ENCODE data around the gene SIPA1L3.

Gene SIPA1L3

GRCh38 chr19:37991176-37991835 is 84.3 kb downstream of the SIPA1L3 start:
- in situ Hi-C loops (cut with HindIII; ENCODE audit: low sequenced_read_pairs) = no loop called here

DNA sequence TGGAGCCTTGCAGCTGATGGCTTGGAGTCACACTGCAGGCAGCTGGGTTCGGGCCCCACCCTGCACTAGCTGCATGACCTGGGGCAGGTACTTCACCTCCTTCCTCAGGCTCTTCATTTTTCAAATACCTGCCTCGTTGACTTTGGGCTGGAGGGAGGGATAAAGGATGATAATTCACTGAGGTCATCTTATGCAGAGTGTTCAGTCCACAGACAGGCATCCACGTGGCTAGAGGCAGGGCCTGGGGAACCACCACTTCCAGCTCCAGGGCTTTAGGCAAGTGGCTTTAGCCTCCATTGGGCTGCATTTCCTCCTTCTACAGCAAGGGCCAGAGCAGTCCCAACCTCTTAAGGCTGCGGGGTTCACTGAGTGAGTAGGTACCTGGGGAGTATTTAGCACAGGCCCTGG is 84.8 kb downstream of the SIPA1L3 start:
- in situ Hi-C loops (cut with HindIII; ENCODE audit: low sequenced_read_pairs) = no loop called here

DNA sequence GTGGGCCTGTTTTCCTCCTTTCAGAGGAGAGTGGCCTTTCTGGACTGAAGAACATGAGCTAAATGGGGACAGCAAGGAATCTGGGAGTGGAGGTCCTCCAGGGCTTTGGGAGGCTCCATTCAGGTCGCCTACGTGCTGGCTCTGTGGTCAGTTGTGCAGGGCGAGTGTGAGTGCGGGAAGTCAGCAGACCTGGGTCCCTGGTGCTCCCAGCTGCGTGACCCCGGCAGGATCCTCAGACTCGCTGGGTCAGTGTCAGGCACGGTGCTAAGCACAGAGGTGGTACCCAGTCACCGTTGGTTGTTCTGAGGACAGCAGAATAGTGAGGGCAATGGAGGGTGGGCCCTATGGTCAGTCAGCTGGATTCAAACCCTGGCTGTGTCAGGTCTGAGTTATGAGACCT is 85.8 kb downstream of the SIPA1L3 start:
- in situ Hi-C loops (cut with HindIII; ENCODE audit: low sequenced_read_pairs) = no loop called here

GRCh38 chr19:37994823-37995130 is 87.8 kb downstream of the SIPA1L3 start:
- in situ Hi-C loops (cut with HindIII; ENCODE audit: low sequenced_read_pairs) = loop anchor here (5.0 kb wide), 2 partner anchors 68 to 72 kb away; no protein-coding TSS in a partner anchor

DNA sequence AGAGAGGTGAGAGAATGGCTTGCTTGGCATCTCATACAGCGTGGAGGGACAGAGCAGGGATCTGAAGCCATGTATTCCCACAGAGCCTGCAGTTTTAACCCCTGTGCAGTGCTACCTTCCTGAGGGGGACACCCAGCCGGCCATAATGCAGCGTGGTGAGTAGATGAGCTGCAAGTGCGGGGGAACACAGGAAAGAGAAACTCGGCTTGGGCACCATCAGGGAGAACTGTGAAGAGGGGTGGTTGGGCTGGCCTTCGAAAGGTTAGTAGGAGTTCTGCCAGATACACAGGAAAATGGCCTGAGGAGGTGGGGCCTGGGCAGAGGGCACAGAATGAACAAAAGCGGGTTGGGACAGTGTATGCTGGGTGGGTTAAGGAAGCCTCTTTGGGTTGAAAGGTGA is 88.3 kb downstream of the SIPA1L3 start:
- in situ Hi-C loops (cut with HindIII; ENCODE audit: low sequenced_read_pairs) = loop anchor here (5.0 kb wide), 2 partner anchors 67 to 73 kb away; no protein-coding TSS in a partner anchor

- in situ Hi-C loops (cut with HindIII; ENCODE audit: low sequenced_read_pairs) = loop anchor here (5.0 kb wide), 2 partner anchors 64 to 76 kb away; no protein-coding TSS in a partner anchor
Measured at GRCh38 chr19:37997911-37998344, 90.9 kb downstream of the SIPA1L3 start.

- in situ Hi-C loops (cut with HindIII; ENCODE audit: low sequenced_read_pairs) = loop anchor here (5.0 kb wide), 2 partner anchors 63 to 77 kb away; no protein-coding TSS in a partner anchor
Measured at GRCh38 chr19:37998801-37999308, 91.8 kb downstream of the SIPA1L3 start.

DNA sequence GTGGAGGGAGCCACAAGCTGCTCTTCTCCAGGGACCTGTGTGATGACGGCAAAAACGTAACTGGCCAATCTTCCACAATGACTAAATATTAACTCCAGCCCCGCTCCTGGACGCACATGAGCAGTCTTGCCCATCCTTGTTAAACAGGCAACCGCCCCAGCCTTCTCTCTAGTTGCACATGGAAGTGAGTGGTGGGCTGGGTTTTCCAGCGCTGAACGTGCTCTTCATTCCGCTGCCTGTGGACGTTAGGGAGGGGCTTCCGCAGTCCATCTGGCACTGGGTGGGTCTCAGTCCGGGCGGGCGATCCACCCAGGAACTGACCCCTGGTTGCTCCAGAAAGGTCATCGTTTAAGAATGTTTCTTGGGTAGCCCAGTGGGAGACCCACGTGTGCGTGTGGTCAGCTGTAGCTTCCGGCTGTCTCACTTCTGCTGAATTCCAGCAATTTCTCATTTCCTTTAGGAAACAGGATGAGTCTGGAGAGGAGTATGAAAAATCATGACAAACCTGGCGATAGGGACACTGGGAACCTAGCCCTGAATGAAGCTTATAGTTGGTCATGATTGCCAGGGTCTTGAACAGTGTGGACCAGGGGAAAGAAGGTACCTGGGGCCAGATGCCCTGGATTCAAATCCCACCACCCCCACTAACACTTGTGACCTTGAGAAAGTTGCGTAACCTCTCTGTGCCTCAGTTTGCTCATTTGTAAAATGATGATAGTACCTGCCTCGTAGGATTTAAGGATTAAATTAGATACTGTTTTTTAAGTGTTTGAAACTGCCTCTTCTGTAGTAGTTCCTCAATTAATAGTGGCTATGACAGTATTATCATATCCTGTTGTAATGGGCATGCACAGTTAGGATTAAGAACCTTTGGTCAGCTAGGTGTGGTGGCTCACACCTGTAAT is 92.6 kb downstream of the SIPA1L3 start:
- in situ Hi-C loops (cut with HindIII; ENCODE audit: low sequenced_read_pairs) = loop anchor here (5.0 kb wide), 2 partner anchors 63 to 77 kb away; no protein-coding TSS in a partner anchor

DNA sequence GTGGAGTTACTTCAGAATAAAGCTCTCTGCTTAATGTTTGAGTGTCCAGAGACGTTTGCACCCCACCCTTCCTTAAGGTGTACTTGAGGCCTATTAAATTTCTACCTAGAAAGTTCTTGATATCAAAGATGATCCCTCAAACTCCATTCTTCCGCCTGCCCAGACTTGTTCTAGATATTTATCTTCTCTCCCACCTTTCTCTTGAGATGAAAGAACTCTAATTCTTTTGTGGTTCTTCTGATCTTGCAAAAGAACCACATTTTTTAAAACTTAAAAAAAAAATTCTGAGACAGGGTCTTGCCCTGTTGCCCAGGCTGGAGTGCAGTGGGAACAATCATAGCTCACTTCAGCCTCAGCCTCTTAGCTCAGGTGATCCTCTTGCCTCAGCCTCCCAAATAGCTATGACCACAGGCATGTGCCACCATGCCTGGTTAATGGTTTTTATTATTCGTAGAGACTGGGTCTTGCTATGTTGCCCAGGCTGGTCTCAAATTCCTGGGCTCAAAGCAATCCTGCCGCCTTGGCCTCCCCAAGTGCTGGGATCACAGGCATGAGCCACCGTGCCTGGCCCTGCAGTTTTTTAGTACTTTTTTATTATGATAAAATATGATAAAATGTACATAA is 94.3 kb downstream of the SIPA1L3 start:
- in situ Hi-C loops (cut with HindIII; ENCODE audit: low sequenced_read_pairs) = no loop called here

DNA sequence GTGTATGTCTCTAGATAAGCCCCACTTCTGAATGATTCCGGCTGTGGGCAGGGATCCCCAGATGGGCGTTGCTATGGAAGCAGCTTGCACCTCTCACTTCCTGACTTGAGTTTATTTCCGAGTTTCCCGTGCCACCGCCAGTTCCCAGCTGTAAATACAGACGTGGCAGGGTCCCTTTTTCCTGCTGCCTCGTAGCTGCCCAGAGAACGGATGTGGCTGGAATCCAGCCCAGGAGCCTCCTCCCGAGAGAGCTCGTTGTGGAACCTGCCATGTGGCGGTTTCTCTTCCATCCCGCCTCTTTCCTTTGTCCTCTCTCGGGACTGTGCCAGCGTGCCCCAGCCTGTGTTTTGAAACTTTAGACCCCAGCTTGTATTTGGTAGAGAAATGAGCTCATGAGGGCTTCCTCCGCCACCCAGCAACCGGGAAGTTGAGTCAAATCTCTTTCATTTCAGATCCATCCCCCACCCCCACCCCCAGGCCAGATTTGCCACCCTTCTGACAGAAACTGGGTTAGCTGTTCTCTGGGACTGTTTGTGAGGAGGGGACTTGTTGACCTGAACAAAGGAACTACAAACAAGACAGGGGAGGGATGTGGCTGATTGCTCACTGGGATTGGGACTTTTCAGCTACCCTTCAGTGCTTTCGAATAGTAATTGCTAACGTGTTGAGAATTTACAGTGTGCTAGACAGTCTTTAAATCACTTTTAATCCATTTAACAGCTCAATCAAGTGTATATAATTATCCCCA is 96.6 kb downstream of the SIPA1L3 start:
- in situ Hi-C loops (cut with HindIII; ENCODE audit: low sequenced_read_pairs) = no loop called here

DNA sequence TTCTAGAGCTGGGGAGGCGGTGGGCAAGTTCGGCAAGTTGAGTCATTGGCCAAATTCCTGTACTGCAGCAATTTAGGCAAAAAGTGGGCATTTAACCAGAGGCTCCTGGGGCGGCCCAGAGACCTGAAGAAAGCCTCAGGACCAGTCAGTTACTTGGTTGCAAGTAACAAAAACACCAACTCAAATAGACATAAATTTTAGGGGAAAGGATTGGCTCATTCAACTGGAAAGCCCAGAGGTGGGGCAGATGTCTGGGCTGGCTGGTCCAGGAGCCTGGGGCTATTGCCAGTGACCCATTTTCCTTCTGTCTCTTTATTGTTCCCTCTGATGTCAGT is 97.1 kb downstream of the SIPA1L3 start:
- in situ Hi-C loops (cut with HindIII; ENCODE audit: low sequenced_read_pairs) = no loop called here

GRCh38 chr19:38004521-38005223 is 97.7 kb downstream of the SIPA1L3 start:
- in situ Hi-C loops (cut with HindIII; ENCODE audit: low sequenced_read_pairs) = no loop called here

DNA sequence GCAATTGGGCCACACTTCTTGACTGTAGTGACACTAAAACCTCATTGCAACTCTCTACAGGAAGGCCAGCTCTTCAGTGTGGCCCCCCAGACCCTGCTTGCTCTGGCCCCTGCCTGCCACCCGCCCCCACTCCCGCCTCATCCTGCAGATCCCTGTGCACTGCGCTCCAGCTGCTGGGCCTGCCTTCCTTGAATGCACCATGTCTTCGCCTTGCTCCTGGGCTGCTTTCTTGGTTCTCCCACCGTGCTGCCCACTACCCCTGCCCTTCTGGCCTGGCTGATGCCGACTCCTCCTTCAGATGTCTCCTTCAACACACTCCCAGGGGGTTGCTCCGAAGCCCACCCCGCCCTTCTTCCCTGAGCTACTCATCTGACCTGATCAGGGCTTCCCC is 98.2 kb downstream of the SIPA1L3 start:
- in situ Hi-C loops (cut with HindIII; ENCODE audit: low sequenced_read_pairs) = no loop called here

GRCh38 chr19:38006361-38007045 is 99.5 kb downstream of the SIPA1L3 start:
- in situ Hi-C loops (cut with HindIII; ENCODE audit: low sequenced_read_pairs) = no loop called here

GRCh38 chr19:38009650-38010242 is 102.7 kb downstream of the SIPA1L3 start:
- in situ Hi-C loops (cut with HindIII; ENCODE audit: low sequenced_read_pairs) = no loop called here

- in situ Hi-C loops (cut with HindIII; ENCODE audit: low sequenced_read_pairs) = no loop called here
Measured at GRCh38 chr19:38011426-38011825, 104.4 kb downstream of the SIPA1L3 start.

- in situ Hi-C loops (cut with HindIII; ENCODE audit: low sequenced_read_pairs) = no loop called here
Measured at GRCh38 chr19:38012290-38012689, 105.3 kb downstream of the SIPA1L3 start.

DNA sequence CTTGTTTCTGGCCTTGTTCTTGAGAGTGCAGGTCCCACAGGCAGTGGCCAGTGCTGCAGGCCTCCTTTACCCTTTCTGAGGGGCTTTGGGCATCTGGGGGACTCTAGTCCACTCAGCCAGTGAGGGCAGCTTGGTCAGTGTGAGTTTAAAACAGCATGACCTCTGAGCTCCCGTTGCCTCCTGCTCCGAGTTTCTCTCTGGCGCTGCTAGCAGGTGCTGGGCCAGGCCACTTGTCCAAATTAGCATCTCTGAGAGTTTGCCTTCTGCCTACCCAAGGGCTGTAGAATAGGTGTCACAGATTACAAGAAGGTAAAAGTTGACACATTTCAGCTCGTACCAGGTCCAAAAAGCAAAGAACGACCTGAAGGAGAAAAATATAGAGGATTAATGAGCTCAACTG is 105.9 kb downstream of the SIPA1L3 start:
- in situ Hi-C loops (cut with HindIII; ENCODE audit: low sequenced_read_pairs) = no loop called here

DNA sequence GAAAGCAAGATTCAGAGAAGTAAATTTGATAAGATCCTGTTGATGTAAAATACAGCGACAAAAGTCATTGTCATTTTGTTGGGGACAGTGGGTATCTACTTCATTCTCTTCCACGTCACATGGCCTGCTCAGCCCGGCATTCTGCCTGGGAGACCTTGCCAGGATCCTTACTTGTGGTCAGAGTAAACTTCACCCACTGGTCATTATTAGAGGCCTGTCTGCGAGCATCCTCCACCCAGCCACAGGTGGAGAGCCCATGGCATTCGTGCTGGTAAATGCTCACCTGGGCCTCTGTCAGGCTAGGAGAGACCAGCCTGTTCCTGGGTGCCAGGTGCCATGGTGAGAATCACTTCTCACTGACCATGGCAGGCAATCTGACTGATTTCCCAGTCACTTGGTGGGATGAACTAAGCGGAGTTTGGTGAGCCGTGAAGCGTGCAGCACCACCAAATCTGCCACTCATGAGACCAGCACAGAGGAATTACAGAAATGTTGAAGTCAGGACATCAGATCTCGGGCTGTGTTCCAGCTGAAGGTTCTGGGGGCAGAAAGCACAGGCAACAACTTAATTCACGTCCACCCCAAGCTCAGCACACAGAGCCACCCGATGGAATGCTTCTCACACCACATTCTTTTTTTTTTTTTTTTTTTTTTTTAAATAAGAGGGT is 107.0 kb downstream of the SIPA1L3 start:
- in situ Hi-C loops (cut with HindIII; ENCODE audit: low sequenced_read_pairs) = no loop called here
